Chondrocyte (in vitro differentiated cells): ENCODE measurements around the gene TULP1. TPM values are rescaled to one million over a fixed set of nuclear protein-coding genes. Genes with fewer than 3 reads are reported as not detected.

Experiments
- DNase-seq: peaks from one replicate; pipeline ENCODE4 v3.0.0; 2021; ENCODE audit warnings: mixed read lengths, low spot score
- H3K27ac Mint-ChIP-seq: one replicate; pipeline ENCODE4 v1.8.0; 2021; ENCODE audit warnings: mild to moderate bottlenecking, moderate library complexity, mixed read lengths; ENCODE audit not compliant: unreplicated experiment
- H3K27me3 Mint-ChIP-seq: 2 replicates; pipeline ENCODE4 v1.8.0; 2021; ENCODE audit warnings: low read depth, mixed read lengths
- H3K36me3 Mint-ChIP-seq: 2 replicates; pipeline ENCODE4 v1.8.0; 2021; ENCODE audit warnings: low read depth, mixed read lengths
- H3K4me1 Mint-ChIP-seq: 2 replicates; pipeline ENCODE4 v1.8.0; 2021; ENCODE audit warnings: low read depth, mild to moderate bottlenecking, mixed read lengths
- H3K4me3 Mint-ChIP-seq: one replicate; pipeline ENCODE4 v1.8.0; 2021; ENCODE audit warnings: mild to moderate bottlenecking, moderate library complexity, mixed read lengths; ENCODE audit not compliant: unreplicated experiment
- H3K9me3 Mint-ChIP-seq: 2 replicates; pipeline ENCODE4 v1.8.0; 2021; ENCODE audit warnings: low read depth, mixed read lengths
- CTCF ChIP-seq: fragments of 200-600 bp; sonication (generic); IDR thresholded peaks from 2 replicates; pipeline ENCODE4 v1.5.0; 2021; ENCODE audit warnings: antibody characterized with exemption, mild to moderate bottlenecking, moderate library complexity
- total RNA-seq: library from RNA; stranded (reverse); gene quantifications from 3 replicates; pipeline ENCODE4 v1.2.1, GENCODE V29; 2021

Gene TULP1
- total RNA-seq, 1 donor from 2014 or later, result not detected

- DNase-seq, result no peak
- Mint-ChIP-seq H3K36me3 (peaks cover 11% of the 10 kb centered on the region), H3K9me3 (no peaks in the 10 kb centered on the region), H3K4me1 (no peaks in the 10 kb centered on the region), H3K4me3 (no peak overlapping the region), H3K27me3 (no peaks in the 10 kb centered on the region), H3K27ac (no peak overlapping the region)
- TF ChIP-seq CTCF, result no peak
Measured at GRCh38 chr6:35478259-35478658, 34.4 kb downstream of the TULP1 start.

- DNase-seq, result no peak
- no peaks in the 10 kb centered on the region for H3K9me3 Mint-ChIP-seq
- no peak for TF ChIP-seq CTCF
- H3K27me3 Mint-ChIP-seq, result no peaks in the 10 kb centered on the region
- H3K4me3 Mint-ChIP-seq, result no peak overlapping the region
- no peaks in the 10 kb centered on the region for H3K4me1 Mint-ChIP-seq
- no peak overlapping the region for H3K27ac Mint-ChIP-seq
- H3K36me3 Mint-ChIP-seq, result peaks cover 10% of the 10 kb centered on the region
Measured at GRCh38 chr6:35477551-35478179, 35.0 kb downstream of the TULP1 start.

GRCh38 chr6:35477028-35477427 lies 35.7 kb downstream of the TULP1 start:
- DNase-seq, result no peak
- Mint-ChIP-seq H3K36me3 (peaks cover 10% of the 10 kb centered on the region), H3K9me3 (no peaks in the 10 kb centered on the region), H3K4me1 (peaks cover 5% of the 10 kb centered on the region), H3K4me3 (no peak overlapping the region), H3K27me3 (no peaks in the 10 kb centered on the region), H3K27ac (no peak overlapping the region)
- no peak for TF ChIP-seq CTCF

- TF ChIP-seq CTCF, result no peak
- Mint-ChIP-seq H3K27ac (no peak overlapping the region), H3K36me3 (peaks cover 10% of the 10 kb centered on the region), H3K4me1 (peaks cover 15% of the 10 kb centered on the region), H3K4me3 (no peak overlapping the region), H3K9me3 (no peaks in the 10 kb centered on the region), H3K27me3 (no peaks in the 10 kb centered on the region)
- DNase-seq, result no peak
Measured at GRCh38 chr6:35476004-35476403, 36.7 kb downstream of the TULP1 start.

- Mint-ChIP-seq H3K4me1 (peaks cover 19% of the 10 kb centered on the region), H3K9me3 (no peaks in the 10 kb centered on the region), H3K27me3 (no peaks in the 10 kb centered on the region), H3K27ac (no peak overlapping the region), H3K4me3 (no peak overlapping the region), H3K36me3 (peaks cover 13% of the 10 kb centered on the region)
- TF ChIP-seq CTCF, result no peak
- DNase-seq, result no peak
Measured at GRCh38 chr6:35475573-35475972, 37.1 kb downstream of the TULP1 start.
